ENCODE data around the gene HAGHL.

HAGHL gene

DNA sequence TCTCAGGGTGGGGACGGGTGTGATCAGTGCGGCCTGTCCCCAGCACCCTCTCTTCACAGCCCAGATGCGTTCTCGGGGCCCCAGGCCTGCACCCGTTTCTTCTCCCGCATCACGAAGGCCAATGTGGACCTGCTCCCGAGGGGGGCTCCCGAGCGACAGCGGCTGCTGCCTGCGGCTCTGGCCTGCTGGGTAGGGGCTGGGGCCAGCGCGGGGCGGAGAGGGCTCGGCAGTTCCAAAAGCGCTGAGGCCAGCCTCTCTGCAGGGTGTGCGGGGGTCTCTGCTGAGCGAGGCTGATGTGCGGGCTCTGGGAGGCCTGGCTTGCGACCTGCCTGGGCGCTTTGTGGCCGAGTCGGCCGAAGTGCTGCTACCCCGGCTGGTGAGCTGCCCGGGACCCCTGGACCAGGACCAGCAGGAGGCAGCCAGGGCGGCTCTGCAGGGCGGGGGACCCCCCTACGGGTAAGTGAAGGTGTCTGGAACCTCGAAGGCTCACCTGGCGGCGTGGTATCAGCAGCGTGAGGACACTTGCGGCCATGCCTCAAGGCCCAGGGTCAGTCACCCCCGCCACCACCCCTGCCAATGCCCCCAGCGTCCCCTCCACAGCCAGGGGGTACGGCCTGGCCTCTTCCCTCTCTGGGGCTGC lies 38.1 kb downstream of the HAGHL start:
- no peak overlapping the region for H3K4me3 ChIP-seq
- no peak for DNase-seq (ENCODE audit: low spot score)
- no peak overlapping the region for H3K27ac ChIP-seq
- TF ChIP-seq CTCF (IDR thresholded peaks at IDR 0.05) = no peak

DNA sequence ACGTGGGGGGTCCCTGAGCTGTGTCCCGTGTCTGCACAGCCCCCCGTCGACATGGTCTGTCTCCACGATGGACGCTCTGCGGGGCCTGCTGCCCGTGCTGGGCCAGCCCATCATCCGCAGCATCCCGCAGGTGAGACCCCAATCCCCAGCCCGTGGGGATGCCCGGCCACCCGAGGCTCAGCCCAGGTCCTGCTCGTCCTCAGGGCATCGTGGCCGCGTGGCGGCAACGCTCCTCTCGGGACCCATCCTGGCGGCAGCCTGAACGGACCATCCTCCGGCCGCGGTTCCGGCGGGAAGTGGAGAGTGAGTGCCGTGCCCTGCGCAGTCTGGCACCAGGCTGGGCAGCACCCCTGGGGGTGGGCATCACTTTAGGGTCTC lies 38.6 kb downstream of the HAGHL start:
- Histone ChIP-seq H3K27ac (no peak overlapping the region), H3K4me3 (no peak overlapping the region)
- no peak for DNase-seq (ENCODE audit: low spot score)
- TF ChIP-seq CTCF (IDR thresholded peaks at IDR 0.05) = no peak

DNA sequence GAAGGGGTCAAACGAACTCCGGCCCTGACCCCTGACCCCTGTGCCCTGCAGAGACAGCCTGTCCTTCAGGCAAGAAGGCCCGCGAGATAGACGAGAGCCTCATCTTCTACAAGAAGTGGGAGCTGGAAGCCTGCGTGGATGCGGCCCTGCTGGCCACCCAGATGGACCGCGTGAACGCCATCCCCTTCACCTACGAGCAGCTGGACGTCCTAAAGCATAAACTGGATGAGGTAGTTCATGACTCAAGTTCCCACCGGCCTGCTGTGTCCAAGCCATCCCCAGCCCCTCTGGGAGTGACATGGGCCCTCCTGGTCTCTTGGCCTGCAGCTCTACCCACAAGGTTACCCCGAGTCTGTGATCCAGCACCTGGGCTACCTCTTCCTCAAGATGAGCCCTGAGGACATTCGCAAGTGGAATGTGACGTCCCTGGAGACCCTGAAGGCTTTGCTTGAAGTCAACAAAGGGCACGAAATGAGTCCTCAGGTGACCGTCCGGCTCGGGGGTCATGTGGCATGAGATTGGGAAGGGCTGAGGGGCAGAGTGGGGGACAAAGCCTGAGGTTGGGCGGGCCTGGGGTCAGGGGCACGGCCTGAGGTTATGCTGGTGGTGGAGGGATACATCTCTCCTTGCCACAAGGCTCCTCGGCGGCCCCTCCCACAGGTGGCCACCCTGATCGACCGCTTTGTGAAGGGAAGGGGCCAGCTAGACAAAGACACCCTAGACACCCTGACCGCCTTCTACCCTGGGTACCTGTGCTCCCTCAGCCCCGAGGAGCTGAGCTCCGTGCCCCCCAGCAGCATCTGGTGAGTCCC lies 39.3 kb downstream of the HAGHL start:
- no peak for DNase-seq (ENCODE audit: low spot score)
- no peak overlapping the region for H3K4me3 ChIP-seq
- no peak for TF ChIP-seq CTCF (IDR thresholded peaks at IDR 0.05)

DNA sequence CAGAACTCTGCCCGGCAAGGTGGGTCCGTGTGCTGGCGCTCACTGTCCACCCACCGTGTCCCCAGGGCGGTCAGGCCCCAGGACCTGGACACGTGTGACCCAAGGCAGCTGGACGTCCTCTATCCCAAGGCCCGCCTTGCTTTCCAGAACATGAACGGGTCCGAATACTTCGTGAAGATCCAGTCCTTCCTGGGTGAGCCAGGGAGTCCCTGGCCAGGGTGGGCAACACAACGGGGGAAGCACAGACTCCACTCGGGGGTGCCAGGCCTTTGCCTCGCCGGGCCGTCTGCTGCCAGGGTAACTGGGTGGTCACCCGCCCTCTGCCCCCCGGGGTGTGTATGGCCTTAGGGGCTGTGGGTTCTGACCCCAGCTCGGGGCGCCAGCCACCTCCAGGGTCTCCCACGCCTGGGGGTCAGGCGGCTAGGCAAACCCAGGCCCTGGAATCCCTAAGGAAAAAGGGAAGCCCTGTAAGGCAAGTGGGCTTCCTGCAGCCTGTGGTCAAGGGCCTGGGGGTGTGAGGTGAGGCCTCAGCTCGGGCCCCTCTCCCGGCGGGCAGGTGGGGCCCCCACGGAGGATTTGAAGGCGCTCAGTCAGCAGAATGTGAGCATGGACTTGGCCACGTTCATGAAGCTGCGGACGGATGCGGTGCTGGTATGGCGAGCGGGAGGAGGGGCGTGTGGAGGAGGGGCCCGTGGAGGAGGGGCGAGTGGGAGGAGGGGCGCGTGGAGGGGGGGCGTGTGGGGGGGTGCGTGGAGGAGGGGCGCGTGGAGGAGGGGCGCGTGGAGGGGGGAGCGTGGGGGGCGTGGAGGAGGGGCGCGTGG lies 40.1 kb downstream of the HAGHL start:
- DNase-seq (ENCODE audit: low spot score) = no peak

More for the DNA sequence above, 39.3 kb downstream of the HAGHL start:
- H3K27ac ChIP-seq = no peak overlapping the region

GRCh38 chr16:767743-768235 lies 40.9 kb downstream of the HAGHL start:
- no peak for TF ChIP-seq CTCF (IDR thresholded peaks at IDR 0.05)
- Histone ChIP-seq H3K27ac (no peak overlapping the region), H3K4me3 (no peak overlapping the region)
- DNase-seq (ENCODE audit: low spot score) = no peak

More for the DNA sequence above, 40.1 kb downstream of the HAGHL start:
- no peak for TF ChIP-seq CTCF (IDR thresholded peaks at IDR 0.05)
- Histone ChIP-seq H3K27ac (no peak overlapping the region), H3K4me3 (no peak overlapping the region)

GRCh38 chr16:768428-768827 lies 41.5 kb downstream of the HAGHL start:
- no peak overlapping the region for H3K27ac ChIP-seq

More at GRCh38 chr16:768428-768827, 41.5 kb downstream of the HAGHL start:
- no peak for DNase-seq (ENCODE audit: low spot score)
- TF ChIP-seq CTCF (IDR thresholded peaks at IDR 0.05) = no peak
- H3K4me3 ChIP-seq = no peak overlapping the region
